Sigmoid colon (tissue), 7 donors: Measurements from ENCODE around the gene NCR3LG1. TPM values are rescaled to one million over a fixed set of nuclear protein-coding genes. Genes with fewer than 3 reads are reported as not detected.

ENCODE experiments used
- DNase-seq: peaks from one replicate; pipeline ENCODE4 v3.0.0-alpha.2; 2019
- H3K27ac ChIP-seq, 4 donors: fragments of 200-600 bp; sonication (generic); one replicate each; pipeline ENCODE4 v1.5.1; 2016 to 2019; ENCODE audit warnings: mild to moderate bottlenecking in 1 of 4
- H3K27me3 ChIP-seq, 3 donors: fragments of 200-600 bp; sonication (generic); one replicate each; pipeline ENCODE4 v1.5.1; 2019; ENCODE audit warnings: mild to moderate bottlenecking in 1 of 3
- H3K36me3 ChIP-seq, 4 donors: fragments of 200-600 bp; sonication (generic); one replicate each; pipeline ENCODE4 v1.5.1; 2016 to 2019
- H3K4me1 ChIP-seq, 4 donors: fragments of 200-600 bp; sonication (generic); one replicate each; pipeline ENCODE4 v1.5.1; 2017 to 2019
- H3K4me3 ChIP-seq, 4 donors: fragments of 200-600 bp; sonication (generic); one replicate each; pipeline ENCODE4 v1.5.1; 2017 to 2019; ENCODE audit warnings: mild to moderate bottlenecking in 2 of 4, moderate library complexity in 1 of 4
- H3K9me3 ChIP-seq, 4 donors: fragments of 200-600 bp in 3 of 4; sonication (generic) in 3 of 4; one replicate each; pipeline versions ENCODE4 v1.5.1 to v1.6.1; 2013 to 2019
- CTCF ChIP-seq, 4 experiments: fragments of 450-650 bp in 3 of 4; fragments of 200-600 bp in 1 of 4; IDR thresholded peaks; one replicate each; pipeline ENCODE4 v1.5.1; 2016 to 2019; ENCODE audit warnings: antibody characterized with exemption in 4 of 4, mild to moderate bottlenecking in 3 of 4, moderate library complexity in 2 of 4
- EP300 ChIP-seq, 4 donors: sonication (generic); formaldehyde crosslinking; IDR thresholded peaks; one replicate each; pipeline ENCODE4 v1.6.1; 2017; ENCODE audit warnings: antibody characterized with exemption in 4 of 4
- POLR2A ChIP-seq, 2 donors: fragments of 450-650 bp; IDR thresholded peaks; one replicate each; pipeline ENCODE4 v1.6.1; 2016; ENCODE audit warnings: antibody characterized with exemption in 2 of 2, mild to moderate bottlenecking in 2 of 2, moderate library complexity in 2 of 2
- POLR2AphosphoS5 ChIP-seq, 4 donors: sonication (generic); formaldehyde crosslinking; IDR thresholded peaks; one replicate each; pipeline ENCODE4 v1.6.1; 2017; ENCODE audit warnings: antibody characterized with exemption in 4 of 4
- WGBS, 2 donors: extraction: QIAGEN DNeasy Blood & Tissue Kit; methylation state at CpG; one replicate each; pipeline ENCODE4 v1.1.7; 2013; 5-methylcytosine and 5-hydroxymethylcytosine counted together
- intact Hi-C: fragments of 100-400 bp; cut with DNase I; formaldehyde crosslinking; loops from one replicate; pipeline ENCODE4 v1.15.1; 2023
- polyA plus RNA-seq, 3 donors: library from polyadenylated mRNA; stranded (reverse); fragments of 200-250 nt; gene quantifications; one replicate each; pipeline ENCODE4 v1.2.3, GENCODE V29; 2013
- total RNA-seq, 4 donors: library from RNA; depleted of rRNA; stranded (reverse); fragments of >200 nt; gene quantifications; one replicate each; pipeline ENCODE4 v1.1.0, GENCODE V29; 2016
- donor health status: healthy with polysubstance abuse.
- donor health status: Bipolar disorder and iron deficiency.
- donor health status: healthy.

Gene NCR3LG1
- total and polyA plus RNA-seq, 7 donors: 0.69 to 4.6 (median 2.1) TPM; not detected in 1

DNA sequence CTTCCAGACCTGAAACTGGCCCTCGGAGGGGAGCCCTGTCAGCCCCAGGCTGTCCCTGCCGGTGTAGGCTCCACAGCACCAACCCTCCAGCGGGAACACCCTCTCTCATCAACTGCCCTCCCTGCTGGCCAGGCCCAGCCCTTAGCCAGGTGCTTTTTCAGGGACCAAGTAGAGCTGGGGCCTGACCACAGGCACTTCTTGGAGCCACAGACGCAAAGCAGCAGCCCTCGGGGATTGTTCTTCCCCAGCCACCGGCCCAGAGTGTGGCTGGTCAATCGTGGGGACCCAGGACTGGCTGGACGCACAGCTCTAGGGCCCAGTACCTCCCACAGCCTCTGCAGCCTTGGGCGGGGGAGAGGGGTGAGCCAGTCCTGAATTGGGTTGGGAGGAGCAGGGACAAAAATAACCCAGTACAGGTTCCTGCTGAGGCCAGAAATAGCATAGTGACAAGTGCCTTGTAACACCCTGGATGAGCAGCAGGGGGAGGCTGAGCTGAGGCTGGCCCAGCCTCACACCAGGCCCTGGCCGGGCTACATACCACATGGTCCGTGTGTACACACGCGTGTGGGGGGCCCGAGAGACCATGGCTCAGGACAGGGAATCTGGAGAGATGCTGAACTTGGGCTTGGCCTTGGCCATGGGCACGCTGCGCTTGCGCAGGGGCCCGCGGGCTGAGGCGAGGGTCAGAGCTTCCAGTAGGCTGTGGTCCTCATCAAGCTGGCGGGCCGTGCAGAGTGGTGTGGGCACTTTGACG is 34.9 kb downstream of the NCR3LG1 start:
- intact Hi-C loops: no loop called here
- peak overlapping the region in 2 of 4 donors; percentile 32 to 70 for H3K27ac ChIP-seq
- H3K27me3 ChIP-seq: no peaks in the 10 kb centered on the region
- DNase-seq: no peak
- H3K9me3 ChIP-seq: no peaks in the 10 kb centered on the region
- H3K4me1 ChIP-seq: peaks cover 0 to 18% (median 8%) of the 10 kb centered on the region in 4 donors
- no peaks in the 10 kb centered on the region for H3K36me3 ChIP-seq
- 71 to 74% methylated on average over 23 of the region's 23 CpGs for WGBS, 2 donors
- H3K4me3 ChIP-seq: no peak overlapping the region
- TF ChIP-seq CTCF (IDR thresholded peaks at IDR 0.05) (peak in 2 of 4 experiments; percentile 30 to 49), POLR2A (IDR thresholded peaks at IDR 0.05) (no peak)

GRCh38 chr11:17387254-17387653 is 35.7 kb downstream of the NCR3LG1 start:
- WGBS, 2 donors: 97% methylated on average over 20 of the region's 20 CpGs
- intact Hi-C loops: no loop called here
- TF ChIP-seq POLR2A (IDR thresholded peaks at IDR 0.05) (no peak), CTCF (IDR thresholded peaks at IDR 0.05) (no peak), EP300 (IDR thresholded peaks at IDR 0.05) (no peak), POLR2AphosphoS5 (IDR thresholded peaks at IDR 0.05) (no peak)
- Histone ChIP-seq H3K27me3 (no peaks in the 10 kb centered on the region), H3K36me3 (no peaks in the 10 kb centered on the region), H3K4me1 (peaks cover 0 to 18% (median 8%) of the 10 kb centered on the region in 4 donors), H3K27ac (no peak overlapping the region), H3K9me3 (no peaks in the 10 kb centered on the region), H3K4me3 (no peak overlapping the region)
- DNase-seq: no peak

GRCh38 chr11:17387811-17388210 is 36.2 kb downstream of the NCR3LG1 start:
- no peaks in the 10 kb centered on the region for H3K9me3 ChIP-seq
- TF ChIP-seq POLR2A (IDR thresholded peaks at IDR 0.05): no peak
- no peak for TF ChIP-seq POLR2AphosphoS5 (IDR thresholded peaks at IDR 0.05)
- no peak for TF ChIP-seq CTCF (IDR thresholded peaks at IDR 0.05)
- no peak for TF ChIP-seq EP300 (IDR thresholded peaks at IDR 0.05)
- no peak overlapping the region for H3K27ac ChIP-seq
- no peaks in the 10 kb centered on the region for H3K27me3 ChIP-seq
- intact Hi-C loops: no loop called here
- no peak for DNase-seq
- H3K4me3 ChIP-seq: no peak overlapping the region
- WGBS, 2 donors: 93 to 94% methylated on average over 20 of the region's 20 CpGs
- H3K36me3 ChIP-seq: no peaks in the 10 kb centered on the region
- H3K4me1 ChIP-seq: peaks cover 0 to 18% (median 8%) of the 10 kb centered on the region in 4 donors

- peak within 1 kb of the TSS in 1 of 4 donors; percentile 40 for H3K27ac ChIP-seq
- H3K4me3 ChIP-seq: peak within 1 kb of the TSS; percentile 36 to 58 (median 51)
- no peak for DNase-seq
- intact Hi-C loops: no loop called here
- TF ChIP-seq POLR2AphosphoS5 (IDR thresholded peaks at IDR 0.05) (no peak), EP300 (IDR thresholded peaks at IDR 0.05) (no peak), CTCF (IDR thresholded peaks at IDR 0.05) (no peak), POLR2A (IDR thresholded peaks at IDR 0.05) (no peak)
- no peaks in the 10 kb centered on the region for H3K36me3 ChIP-seq
- H3K27me3 ChIP-seq: no peaks in the 10 kb centered on the region
- WGBS, 2 donors: 2 to 5% methylated on average over 53 of the region's 53 CpGs
- peaks cover 0 to 18% (median 8%) of the 10 kb centered on the region in 4 donors for H3K4me1 ChIP-seq
- no peaks in the 10 kb centered on the region for H3K9me3 ChIP-seq
These were observed 37.1 kb downstream of the NCR3LG1 start, which contains the start of gene KCNJ11 for GRCh38 chr11:17388609-17389210. Gene KCNJ11 (minus strand): TSS chr11:17388659. CDS start chr11:17388091, 568 bp downstream.
